ENCODE data around the gene TMX1.

The TMX1 gene

DNA sequence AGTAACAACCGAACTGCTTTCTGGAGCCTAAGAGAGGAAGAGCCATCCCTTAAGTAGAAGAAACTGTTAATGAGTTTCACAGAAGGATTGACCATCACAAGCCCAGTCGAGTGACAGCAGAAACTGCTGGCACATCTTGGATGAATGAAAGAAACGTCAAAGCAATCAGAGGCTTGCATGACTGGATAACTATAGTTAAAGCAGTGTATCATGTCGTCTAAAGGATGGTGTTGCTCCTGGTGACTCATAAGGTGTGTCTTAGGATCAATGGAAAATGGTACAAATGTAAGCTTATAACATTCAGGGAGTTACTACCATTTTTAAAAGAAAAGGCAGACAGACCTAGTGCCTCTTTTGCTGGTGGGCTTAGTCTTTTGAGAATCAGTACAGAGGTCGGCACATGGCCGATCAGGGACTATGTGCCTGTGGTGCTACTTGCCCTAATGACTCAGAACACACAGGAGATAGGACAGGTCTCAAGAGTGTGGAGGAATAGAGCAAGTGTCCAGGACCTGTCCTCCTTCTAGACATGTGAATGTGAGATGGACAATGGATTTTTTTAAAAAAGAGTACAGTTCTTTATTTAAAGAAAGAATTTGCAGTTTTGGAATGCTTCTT is 55.7 kb downstream of the TMX1 start:
- no peak for DNase-seq

DNA sequence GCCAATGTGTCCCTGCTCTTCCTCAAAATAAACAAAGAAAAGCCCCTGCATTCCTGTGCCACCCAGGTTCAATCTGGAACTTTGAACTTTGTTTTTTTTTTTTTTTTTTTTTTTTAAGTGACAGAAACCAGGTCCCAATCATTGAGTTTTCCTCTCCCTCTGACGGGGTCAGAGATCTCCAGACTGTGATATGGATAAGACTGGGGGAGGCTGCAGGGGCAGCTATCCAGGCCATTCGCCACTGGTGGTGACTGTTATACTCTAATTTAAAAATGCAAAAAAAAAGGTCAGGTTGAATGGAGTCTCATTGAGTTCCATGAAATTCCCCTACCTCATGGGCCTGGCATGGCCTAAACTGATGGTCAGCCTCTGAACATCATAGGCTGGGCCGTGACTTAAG is 57.0 kb downstream of the TMX1 start:
- no peak for DNase-seq

DNA sequence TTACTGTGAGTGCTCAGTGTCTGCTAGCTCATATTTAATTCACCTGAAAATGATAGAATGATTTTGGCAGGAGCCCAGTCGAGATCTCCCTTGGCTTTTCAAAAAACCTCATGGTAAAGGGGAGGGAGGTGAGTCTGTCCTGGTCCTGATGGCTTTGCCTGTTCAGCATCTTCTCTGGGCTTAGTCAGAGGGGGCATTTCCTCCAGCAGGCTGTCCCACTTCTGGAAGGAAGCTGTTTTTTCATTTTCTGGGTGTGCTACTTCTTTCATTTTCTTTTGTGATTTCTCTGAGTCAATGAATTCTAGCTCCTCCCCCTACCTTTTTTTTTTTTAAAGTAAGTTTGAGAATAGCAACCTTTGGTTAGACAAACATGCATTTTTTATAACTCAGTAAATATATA is 58.8 kb downstream of the TMX1 start:
- DNase-seq: no peak

DNA sequence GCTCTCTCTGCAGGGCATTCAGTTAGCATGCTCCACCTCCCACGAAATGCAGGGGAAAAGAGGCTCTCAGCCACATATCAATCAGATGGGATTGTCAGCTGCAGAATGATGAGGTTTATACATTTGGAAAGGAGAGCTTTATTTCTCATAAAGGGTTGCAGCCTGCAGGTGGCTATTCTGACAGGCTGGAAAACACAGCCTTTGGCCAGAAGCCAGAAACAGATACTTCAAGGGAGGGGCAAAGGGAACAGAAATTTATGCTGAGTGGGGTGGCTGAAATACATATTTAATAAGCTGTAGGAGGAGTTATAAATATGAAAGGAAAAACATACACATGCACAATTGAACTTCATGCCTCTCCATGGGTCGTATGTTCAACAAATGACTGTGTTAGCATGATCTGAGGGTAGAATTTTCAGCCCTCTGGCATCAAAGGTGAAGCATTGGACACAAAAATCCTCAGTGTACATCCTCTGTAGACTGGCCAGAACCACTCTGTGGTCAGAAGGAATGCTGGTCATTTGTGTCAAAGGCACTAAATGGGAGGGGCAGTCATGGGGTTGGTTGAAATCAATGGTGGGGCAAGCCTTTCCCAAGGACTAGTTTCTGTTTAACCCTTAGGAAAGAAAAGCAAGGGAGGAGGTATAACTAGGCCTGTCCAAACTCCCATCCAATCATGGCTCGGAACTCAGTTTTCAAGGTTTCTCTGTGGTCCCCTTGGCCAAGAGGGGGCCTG is 62.4 kb downstream of the TMX1 start:
- no peak for DNase-seq

DNA sequence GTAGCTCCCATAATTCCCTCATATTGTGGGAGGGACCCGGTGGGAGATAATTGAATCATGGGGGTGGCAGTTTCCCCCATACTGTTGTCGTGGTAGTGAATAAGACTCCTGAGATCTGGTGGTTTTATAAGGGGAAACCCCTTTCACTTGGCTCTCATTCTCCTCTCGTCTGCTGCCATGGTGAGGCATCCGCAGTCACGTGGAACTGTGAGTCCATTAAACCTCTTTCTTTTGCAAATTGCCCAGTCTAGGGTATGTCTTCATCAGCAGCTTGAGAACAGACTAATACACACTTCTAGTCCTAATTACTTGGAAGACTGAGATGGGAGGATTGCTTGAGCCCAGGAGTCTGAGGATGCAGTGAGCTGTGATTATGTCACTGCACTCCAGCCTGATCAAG is 64.4 kb downstream of the TMX1 start:
- DNase-seq: no peak

DNA sequence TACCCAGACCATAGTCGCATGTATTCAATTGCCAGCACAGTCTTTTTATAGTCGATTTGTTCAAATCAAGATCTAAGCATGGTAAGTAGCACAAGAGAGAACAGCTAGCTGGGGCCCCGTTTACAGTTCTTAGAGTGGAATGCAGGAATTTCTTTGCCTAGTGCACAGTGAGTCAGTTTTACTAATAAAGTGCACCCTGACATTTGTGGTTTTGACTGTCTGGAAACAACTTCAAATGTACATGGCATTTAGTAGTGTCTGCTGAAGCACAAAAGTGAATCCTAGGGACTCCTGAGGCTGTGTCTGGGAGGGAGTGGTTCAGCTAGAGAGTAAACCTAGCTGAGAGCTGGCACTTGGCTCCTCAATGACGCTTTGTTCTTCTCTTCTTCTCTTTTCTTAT is 64.9 kb downstream of the TMX1 start:
- DNase-seq: no peak

DNA sequence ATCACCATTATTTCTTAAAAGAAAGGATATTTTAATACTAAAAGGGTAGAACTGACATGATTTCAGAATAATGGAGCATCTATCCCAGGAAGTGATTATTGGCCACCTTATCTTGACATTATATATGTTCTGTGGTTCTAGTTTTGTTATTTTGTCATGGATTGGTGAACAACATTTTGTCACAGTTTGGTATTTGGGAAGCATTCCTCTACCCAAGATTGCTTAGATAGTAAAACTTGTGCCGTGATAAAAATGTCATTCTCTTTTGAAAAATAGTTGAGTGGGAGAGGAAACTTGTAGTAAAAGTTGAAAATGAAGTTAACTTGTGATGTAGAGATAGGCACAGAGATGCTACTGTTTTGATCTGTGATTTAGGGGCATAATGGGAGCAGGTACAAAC is 65.7 kb downstream of the TMX1 start:
- DNase-seq: no peak
